Panc1 (cell line): Measurements from ENCODE around the gene KCP.

Source experiments
- CTCF ChIP-seq: fragments of 450-650 bp; IDR thresholded peaks from 2 replicates; pipeline ENCODE4 v1.5.1; 2017; ENCODE audit warnings: mild to moderate bottlenecking
- TCF7L2 ChIP-seq: IDR thresholded peaks from 2 replicates; pipeline ENCODE4 v1.6.1; 2011; ENCODE audit warnings: mild to moderate bottlenecking, low read depth, low read length, inconsistent platforms

- TF ChIP-seq CTCF (no peak), TCF7L2 (no peak)
These were observed 18.6 kb downstream of the KCP start for GRCh38 chr7:128891942-128892269.
